GM12878 (cell line): ENCODE results near the gene TTC9C. TPM values are rescaled to one million over a fixed set of nuclear protein-coding genes. Genes with fewer than 3 reads are reported as not detected.

Source experiments
- ATAC-seq: fragments of 200-7000 bp; cut with Tn5 transposase; 3 replicates; pipeline ENCODE4 v1.9.1; 2020; ENCODE audit warnings: mild to moderate bottlenecking, moderate library complexity
- BruUV-seq: library from RNA; stranded (reverse); fragments of 400-500 nt; replicated peaks from 2 replicates; lab custom pipeline; 2021; lab: Mats Ljungman, UMichigan
- CTCF ChIA-PET: fragments of 300-600 bp; sonication (Branson Sonifier 250); formaldehyde crosslinking; extraction: SDS; loops from one replicate; lab custom pipeline; 2021; ENCODE audit warnings: inconsistent platforms; lab: Yijun Ruan, JAX
- POLR2A ChIA-PET: fragments of 350-600 bp; formaldehyde crosslinking; extraction: SDS; loops from one replicate; lab custom pipeline; 2021; ENCODE audit warnings: inconsistent platforms; lab: Charles Lee
- RAD21 ChIA-PET: fragments of 300-600 bp; sonication (Branson Sonifier 250); formaldehyde crosslinking; loops from one replicate; lab custom pipeline; 2023; ENCODE audit warnings: antibody characterized with exemption; ENCODE audit not compliant: unreplicated experiment; lab: Charles Lee
- SMC1A ChIA-PET: fragments of 300-600 bp; sonication (Branson Sonifier 250); formaldehyde crosslinking; loops from one replicate; lab custom pipeline; 2023; ENCODE audit not compliant: unreplicated experiment, uncharacterized antibody; lab: Charles Lee
- DNase-seq: peaks from one replicate; pipeline ENCODE4 v3.0.0-alpha.2; 2011; ENCODE audit warnings: low read depth, low spot score
- FAIRE-seq: peaks from 3 replicates; lab custom pipeline; 2011; peaks lifted over from hg19 to GRCh38; lab: Jason Lieb, UNC
- H2AFZ ChIP-seq: 2 replicates; pipeline ENCODE4 v1.6.0; 2011; ENCODE audit warnings: low read depth, low read length, control low read depth; ENCODE audit not compliant: control insufficient read depth
- H3K27ac ChIP-seq: 2 replicates; pipeline ENCODE4 v1.5.1; 2011; ENCODE audit warnings: control low read depth; ENCODE audit not compliant: control insufficient read depth, insufficient read depth
- H3K27me3 ChIP-seq, 2 experiments: replicated peaks in 1 of 2; 2 replicates each; pipeline versions ENCODE4 v1.6.0 to v1.6.1; 2011; ENCODE audit warnings: low read length in 1 of 2; ENCODE audit not compliant: control insufficient read depth in 2 of 2, insufficient read depth in 2 of 2
- H3K36me3 ChIP-seq, 2 experiments: 2 replicates each; pipeline ENCODE4 v1.5.1; 2011; ENCODE audit warnings: low read length in 1 of 2; ENCODE audit not compliant: control insufficient read depth in 2 of 2, insufficient read depth in 2 of 2
- H3K4me1 ChIP-seq: 2 replicates; pipeline ENCODE4 v1.6.1; 2011; ENCODE audit warnings: mild to moderate bottlenecking, low read length, moderate library complexity, mixed read lengths; ENCODE audit not compliant: control insufficient read depth, insufficient read depth
- H3K4me2 ChIP-seq: 2 replicates; pipeline ENCODE4 v1.6.0; 2011; ENCODE audit warnings: control low read depth; ENCODE audit not compliant: control insufficient read depth, insufficient read depth
- H3K4me3 ChIP-seq: fragments of 200-600 bp; sonication (generic); 2 replicates; pipeline ENCODE4 v1.5.1; 2016
- H3K79me2 ChIP-seq: 2 replicates; pipeline ENCODE4 v1.6.0; 2011; ENCODE audit warnings: low read length; ENCODE audit not compliant: control insufficient read depth, insufficient read depth
- H3K9ac ChIP-seq: 2 replicates; pipeline ENCODE4 v1.8.0; 2011; ENCODE audit warnings: low read length, control low read depth, mixed read lengths; ENCODE audit not compliant: control insufficient read depth, insufficient read depth
- H3K9me3 ChIP-seq: replicated peaks from 3 replicates; pipeline ENCODE4 v1.5.1; 2011; ENCODE audit warnings: mild to moderate bottlenecking, low read length; ENCODE audit not compliant: control insufficient read depth, insufficient read depth
- H4K20me1 ChIP-seq: 2 replicates; pipeline ENCODE4 v1.6.0; 2011; ENCODE audit not compliant: control insufficient read depth, insufficient read depth
- BHLHE40 ChIP-seq, 2 experiments: fragments of 450-650 bp in 1 of 2; IDR thresholded peaks; 2 replicates each; pipeline ENCODE4 v1.6.1; 2011 to 2017; ENCODE audit warnings: low read depth in 2 of 2, borderline replicate concordance in 1 of 2, improper control_type of control experiment in 1 of 2, low read length in 1 of 2, mild to moderate bottlenecking in 1 of 2
- CHD4 ChIP-seq: fragments of 200-600 bp; sonication (generic); IDR thresholded peaks from 2 replicates; pipeline ENCODE4 v1.6.1; 2016; ENCODE audit warnings: mild to moderate bottlenecking
- CREB1 ChIP-seq: IDR thresholded peaks from 2 replicates; pipeline ENCODE4 v1.6.1; 2012; ENCODE audit warnings: low read depth, mild to moderate bottlenecking, inconsistent platforms
- EGR1 ChIP-seq, 2 experiments: IDR thresholded peaks; 1 replicate in 1 of 2; 2 replicates in 1 of 2; pipeline ENCODE4 v1.6.1; 2011 to 2012; ENCODE audit warnings: low read depth in 2 of 2, low read length in 2 of 2, borderline replicate concordance in 1 of 2, mild to moderate bottlenecking in 1 of 2, moderate library complexity in 1 of 2
- GABPA ChIP-seq: IDR thresholded peaks from 2 replicates; pipeline ENCODE4 v1.6.1; 2014; ENCODE audit warnings: antibody characterized with exemption, low read depth, mild to moderate bottlenecking, inconsistent platforms
- IRF4 ChIP-seq: IDR thresholded peaks from 2 replicates; pipeline ENCODE4 v1.6.1; 2011; ENCODE audit warnings: low read depth, low read length
- KLF5 ChIP-seq: fragments of 450-650 bp; IDR thresholded peaks from 2 replicates; pipeline ENCODE4 v1.6.1; 2014; ENCODE audit warnings: mild to moderate bottlenecking; ENCODE audit not compliant: partially characterized antibody
- NFIC ChIP-seq: IDR thresholded peaks from 2 replicates; pipeline ENCODE4 v1.6.1; 2012; ENCODE audit warnings: low read depth, mild to moderate bottlenecking, inconsistent platforms, low read length, moderate library complexity
- PAX8 ChIP-seq: fragments of 450-650 bp; IDR thresholded peaks from 2 replicates; pipeline ENCODE4 v1.6.1; 2017; ENCODE audit warnings: mild to moderate bottlenecking, moderate library complexity
- YBX1 ChIP-seq: fragments of 450-650 bp; IDR thresholded peaks from 2 replicates; pipeline ENCODE4 v1.6.1; 2016; ENCODE audit warnings: antibody characterized with exemption
- WGBS: methylation state at CpG from one replicate; pipeline ENCODE4 v1.1.6; 2016; ENCODE audit warnings: low lambda C conversion rate; ENCODE audit not compliant: insufficient replicate concordance, insufficient coverage; ENCODE audit errors: missing lambda C conversion rate; 5-methylcytosine and 5-hydroxymethylcytosine counted together
- in situ Hi-C: fragments of 300-500 bp; cut with MboI; formaldehyde crosslinking; loops from 9 replicates; pipeline ENCODE4 v1.14.3; 2018; ENCODE audit warnings: mixed read lengths
- intact Hi-C: fragments of 100-400 bp; cut with micrococcal nuclease; formaldehyde crosslinking; loops from one replicate; pipeline ENCODE4 v1.14.2; 2022; ENCODE audit not compliant: unreplicated experiment
- polyA plus RNA-seq, 11 experiments: library from polyadenylated mRNA; depleted of rRNA in 4 of 11; unstranded in 6 of 11; stranded (reverse) in 5 of 11; fragments of >200 nt; fragmentation: Nextera tagmentation in 4 of 11; fragmentation: Illumina TruSeq in 1 of 11; extraction: Ambion mirVana in 4 of 11; extraction: Trizol in 1 of 11; gene quantifications; 1 replicate in 1 of 11; 2 replicates in 10 of 11; pipeline versions ENCODE4 v1.2.1 to v1.2.3, GENCODE V29; 2011 to 2016; ENCODE audit warnings: inconsistent platforms in 2 of 11, missing spikeins in 2 of 11, low read depth in 1 of 11
- total RNA-seq, 4 experiments: library from RNA; depleted of rRNA in 3 of 4; stranded (reverse); fragments of >200 nt in 3 of 4; fragmentation: Illumina TruSeq in 1 of 4; extraction: Trizol in 1 of 4; gene quantifications; 2 replicates each; pipeline versions ENCODE4 v1.2.1 to v1.2.3, GENCODE V29; 2013 to 2021
- TF ChIP-seq, protein P1 (sequence below): fragments of 450-650 bp; IDR thresholded peaks from 2 replicates; pipeline ENCODE4 v1.6.1; 2016; ENCODE audit warnings: mild to moderate bottlenecking
- TF ChIP-seq, protein P2 (sequence below): IDR thresholded peaks from 2 replicates; pipeline ENCODE4 v1.6.1; 2011; ENCODE audit warnings: low read depth, low read length, improper control_type of control experiment, borderline replicate concordance
- TF ChIP-seq, protein P3 (sequence below): fragments of 450-650 bp; IDR thresholded peaks from 2 replicates; pipeline ENCODE4 v1.6.1; 2018; ENCODE audit warnings: mild to moderate bottlenecking, low read depth, moderate library complexity; ENCODE audit not compliant: partially characterized antibody

TTC9C gene
- total and polyA plus RNA-seq, 10 of the 15 experiments (the other 5 are each of a cell fraction or from before 2014, with no cell fraction given), result 42.0 to 72.3 (median 50.4) TPM

DNA sequence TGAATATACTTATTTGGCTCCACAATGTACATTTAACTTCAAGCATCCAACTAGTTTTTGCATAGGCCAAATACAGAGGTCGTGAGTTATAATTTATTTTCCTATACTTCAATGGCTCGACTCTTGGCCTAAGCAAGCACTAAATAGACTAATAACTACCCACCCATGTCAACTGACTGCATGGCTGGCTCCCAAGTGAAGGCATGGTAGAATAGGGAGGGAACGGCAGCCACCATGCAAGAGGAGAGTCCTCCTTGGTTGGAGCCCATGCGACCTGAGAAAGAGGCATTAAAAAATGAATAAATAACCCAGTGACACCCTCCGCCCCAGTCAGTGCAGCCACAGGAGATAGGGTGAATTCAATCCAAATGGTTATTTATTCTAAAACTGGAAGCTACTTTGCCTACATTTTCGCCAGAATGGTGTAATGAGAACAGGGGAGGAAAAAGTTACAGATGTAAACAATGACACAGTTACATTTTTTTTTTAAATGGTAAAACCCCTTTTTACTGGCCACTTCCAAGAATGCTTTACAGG lies 15.9 kb upstream of the TTC9C start (continued):
- TF ChIP-seq YBX1 (no peak), EGR1 (IDR thresholded peaks at IDR 0.05; ENCODE audit: borderline replicate concordance in 1 of 2, low read depth in 2 of 2, low read length in 2 of 2) (no peak), IRF4 (no peak), NFIC (no peak), KLF5 (no peak), CREB1 (no peak), PAX8 (no peak)
- TF ChIP-seq, protein P1, sequence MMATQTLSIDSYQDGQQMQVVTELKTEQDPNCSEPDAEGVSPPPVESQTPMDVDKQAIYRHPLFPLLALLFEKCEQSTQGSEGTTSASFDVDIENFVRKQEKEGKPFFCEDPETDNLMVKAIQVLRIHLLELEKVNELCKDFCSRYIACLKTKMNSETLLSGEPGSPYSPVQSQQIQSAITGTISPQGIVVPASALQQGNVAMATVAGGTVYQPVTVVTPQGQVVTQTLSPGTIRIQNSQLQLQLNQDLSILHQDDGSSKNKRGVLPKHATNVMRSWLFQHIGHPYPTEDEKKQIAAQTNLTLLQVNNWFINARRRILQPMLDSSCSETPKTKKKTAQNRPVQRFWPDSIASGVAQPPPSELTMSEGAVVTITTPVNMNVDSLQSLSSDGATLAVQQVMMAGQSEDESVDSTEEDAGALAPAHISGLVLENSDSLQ, result no peak

DNA sequence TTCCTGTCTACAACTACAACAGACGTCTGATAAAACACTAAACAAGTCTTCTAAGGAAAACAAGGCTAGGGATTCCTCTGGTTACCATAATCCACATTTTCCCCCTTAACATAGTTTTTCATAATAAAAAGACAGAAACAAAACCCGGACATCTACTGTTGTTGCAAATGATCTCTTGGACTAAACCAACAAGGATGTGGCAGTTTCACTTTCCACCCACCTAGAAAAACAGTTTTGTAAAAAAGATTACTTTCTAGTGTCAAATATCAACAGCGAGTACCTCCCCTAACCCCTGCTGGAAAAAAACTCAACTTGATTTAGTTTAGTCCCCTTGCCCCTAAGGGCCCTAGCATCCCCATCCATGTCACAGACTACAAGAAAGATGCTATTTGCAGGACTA lies 15.4 kb upstream of the TTC9C start:
- FAIRE-seq (no peak), ATAC-seq (no peak), DNase-seq (no peak)
- H3K9ac ChIP-seq, result no peak overlapping the region
- no peaks in the 10 kb centered on the region for H4K20me1 ChIP-seq
- H3K4me3 ChIP-seq, result 0 out of 2 replicates have a peak overlapping the region, but pooled peaks have one; percentile 13
- 0 out of 2 replicates have a peak overlapping the region, but pooled peaks have one; percentile 0 for H3K27ac ChIP-seq
- H3K4me2 ChIP-seq, result no peak overlapping the region
- H3K4me1 ChIP-seq, result peaks cover 27% of the 10 kb centered on the region
- H3K27me3 ChIP-seq, result no peaks in the 10 kb centered on the region
- ChIA-PET SMC1A (interaction anchor here (5.3 kb wide), 1 partner anchor 15 kb away, joined by 26 read pairs; the partner anchor contains the start of genes HNRNPUL2 and TTC9C), RAD21 (no interaction called here), POLR2A (interaction anchor here (0.6 to 5.5 kb wide), 2 partner anchors 14 to 119 kb away, joined by 3 to 40 read pairs; partner anchors contain the start of genes HNRNPUL2, STX5 and TTC9C), CTCF (interaction anchor here (1.2 kb wide), 1 partner anchor 73 kb away, joined by 3 read pairs; no protein-coding TSS in a partner anchor)
- in situ Hi-C loops (no loop called here), intact Hi-C loops (no loop called here)
- no TSS peak for BruUV-seq
- 12% methylated on average over 3 of the region's 3 CpGs for WGBS
- peaks cover 32 to 38% of the 10 kb centered on the region in 2 experiments for H3K36me3 ChIP-seq
- no peaks in the 10 kb centered on the region for H3K9me3 ChIP-seq
- peaks cover under 1% of the 10 kb centered on the region; the same call in 1 of the 2 replicates for H3K79me2 ChIP-seq
- TF ChIP-seq CHD4 (no peak), GABPA (no peak), BHLHE40 (IDR thresholded peaks at IDR 0.05; ENCODE audit: borderline replicate concordance in 1 of 2, low read depth in 2 of 2, low read length in 1 of 2) (no peak)
- TF ChIP-seq, protein P2, sequence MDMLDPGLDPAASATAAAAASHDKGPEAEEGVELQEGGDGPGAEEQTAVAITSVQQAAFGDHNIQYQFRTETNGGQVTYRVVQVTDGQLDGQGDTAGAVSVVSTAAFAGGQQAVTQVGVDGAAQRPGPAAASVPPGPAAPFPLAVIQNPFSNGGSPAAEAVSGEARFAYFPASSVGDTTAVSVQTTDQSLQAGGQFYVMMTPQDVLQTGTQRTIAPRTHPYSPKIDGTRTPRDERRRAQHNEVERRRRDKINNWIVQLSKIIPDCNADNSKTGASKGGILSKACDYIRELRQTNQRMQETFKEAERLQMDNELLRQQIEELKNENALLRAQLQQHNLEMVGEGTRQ, result no peak
- TF ChIP-seq, protein P3, sequence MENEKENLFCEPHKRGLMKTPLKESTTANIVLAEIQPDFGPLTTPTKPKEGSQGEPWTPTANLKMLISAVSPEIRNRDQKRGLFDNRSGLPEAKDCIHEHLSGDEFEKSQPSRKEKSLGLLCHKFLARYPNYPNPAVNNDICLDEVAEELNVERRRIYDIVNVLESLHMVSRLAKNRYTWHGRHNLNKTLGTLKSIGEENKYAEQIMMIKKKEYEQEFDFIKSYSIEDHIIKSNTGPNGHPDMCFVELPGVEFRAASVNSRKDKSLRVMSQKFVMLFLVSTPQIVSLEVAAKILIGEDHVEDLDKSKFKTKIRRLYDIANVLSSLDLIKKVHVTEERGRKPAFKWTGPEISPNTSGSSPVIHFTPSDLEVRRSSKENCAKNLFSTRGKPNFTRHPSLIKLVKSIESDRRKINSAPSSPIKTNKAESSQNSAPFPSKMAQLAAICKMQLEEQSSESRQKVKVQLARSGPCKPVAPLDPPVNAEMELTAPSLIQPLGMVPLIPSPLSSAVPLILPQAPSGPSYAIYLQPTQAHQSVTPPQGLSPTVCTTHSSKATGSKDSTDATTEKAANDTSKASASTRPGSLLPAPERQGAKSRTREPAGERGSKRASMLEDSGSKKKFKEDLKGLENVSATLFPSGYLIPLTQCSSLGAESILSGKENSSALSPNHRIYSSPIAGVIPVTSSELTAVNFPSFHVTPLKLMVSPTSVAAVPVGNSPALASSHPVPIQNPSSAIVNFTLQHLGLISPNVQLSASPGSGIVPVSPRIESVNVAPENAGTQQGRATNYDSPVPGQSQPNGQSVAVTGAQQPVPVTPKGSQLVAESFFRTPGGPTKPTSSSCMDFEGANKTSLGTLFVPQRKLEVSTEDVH, result no peak
- no peak overlapping the region for H2AFZ ChIP-seq
